Activated CD4-positive, alpha-beta T cell treated with anti-CD3 and anti-CD28 coated beads, Interleukin-2, amount 10 ng/mL, durations not matched to agents 24 days and 14 days (primary cell): ENCODE measurements around the gene PRSS53. TPM values are rescaled to one million over a fixed set of nuclear protein-coding genes. Genes with fewer than 3 reads are reported as not detected.
"Not testable (repeated sequence)": the region's sequence is repeated elsewhere in the genome, so short reads cannot be mapped to it uniquely, and the experiment has no call there.

Experiments used
- DNase-seq: peaks from one replicate; pipeline ENCODE4 v3.0.0; 2022
- H3K27ac Mint-ChIP-seq: one replicate; pipeline ENCODE4 v1.8.0; 2022; ENCODE audit warnings: mild to moderate bottlenecking, mixed read lengths
- H3K27me3 Mint-ChIP-seq: one replicate; pipeline ENCODE4 v1.8.0; 2022; ENCODE audit warnings: mixed read lengths
- H3K36me3 Mint-ChIP-seq: one replicate; pipeline ENCODE4 v1.8.0; 2022; ENCODE audit warnings: low read depth, mild to moderate bottlenecking, mixed read lengths
- H3K4me1 Mint-ChIP-seq: one replicate; pipeline ENCODE4 v1.8.0; 2021; ENCODE audit warnings: mixed read lengths
- H3K4me3 Mint-ChIP-seq: one replicate; pipeline ENCODE4 v1.8.0; 2022; ENCODE audit warnings: mild to moderate bottlenecking, moderate library complexity, mixed read lengths
- H3K9me3 Mint-ChIP-seq: one replicate; pipeline ENCODE4 v1.8.0; 2021; ENCODE audit warnings: mixed read lengths
- intact Hi-C: fragments of 100-400 bp; cut with micrococcal nuclease; formaldehyde crosslinking; loops from one replicate; pipeline ENCODE4 v1.15.1; 2023
- total RNA-seq: library from RNA; stranded (reverse); gene quantifications from 2 replicates; pipeline ENCODE4 v1.2.3, GENCODE V29; 2022

PRSS53 gene
- 4.3 and 4.8 TPM in 2 replicates for total RNA-seq

DNA sequence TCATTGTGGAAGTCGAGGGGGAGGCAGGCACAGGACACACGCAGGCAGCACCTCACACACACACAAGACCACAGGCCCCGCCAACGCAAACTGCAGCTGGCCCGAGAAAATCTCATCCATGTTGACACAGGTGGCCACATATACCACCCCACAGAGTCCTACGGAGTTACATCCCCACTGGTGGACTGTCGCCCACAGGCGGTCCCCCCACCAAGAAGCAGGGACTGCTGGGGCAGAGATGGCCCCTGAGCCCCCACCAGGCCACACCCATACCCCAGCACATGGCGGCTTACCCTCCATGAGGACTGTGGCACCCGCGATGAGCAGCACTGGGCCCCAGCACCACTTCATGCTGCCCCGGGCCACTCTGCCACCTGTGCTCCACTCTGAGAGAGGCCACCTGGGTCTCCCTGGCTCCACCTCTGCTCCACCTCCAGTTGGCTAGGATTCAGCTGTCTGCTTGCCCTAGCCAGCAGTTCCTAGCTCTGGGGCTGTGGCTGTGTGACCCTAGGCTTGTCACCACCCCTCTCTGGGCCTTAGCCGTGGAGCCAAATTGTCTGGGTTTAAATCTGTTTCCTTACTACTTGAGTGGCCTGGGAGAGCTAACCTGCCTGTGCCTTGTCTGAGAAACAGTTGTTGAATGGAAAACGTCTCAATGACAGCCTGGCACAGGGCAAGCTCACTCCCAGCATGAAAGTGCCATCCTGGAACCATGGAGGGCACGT lies at the start of gene PRSS53:
TSS of gene PRSS53 (minus strand) at position 485 of the 725 bp plus-strand sequence. CDS start at position 351, 134 bp downstream.
- peaks cover 10% of the 10 kb centered on the region for H3K4me1 Mint-ChIP-seq

DNA sequence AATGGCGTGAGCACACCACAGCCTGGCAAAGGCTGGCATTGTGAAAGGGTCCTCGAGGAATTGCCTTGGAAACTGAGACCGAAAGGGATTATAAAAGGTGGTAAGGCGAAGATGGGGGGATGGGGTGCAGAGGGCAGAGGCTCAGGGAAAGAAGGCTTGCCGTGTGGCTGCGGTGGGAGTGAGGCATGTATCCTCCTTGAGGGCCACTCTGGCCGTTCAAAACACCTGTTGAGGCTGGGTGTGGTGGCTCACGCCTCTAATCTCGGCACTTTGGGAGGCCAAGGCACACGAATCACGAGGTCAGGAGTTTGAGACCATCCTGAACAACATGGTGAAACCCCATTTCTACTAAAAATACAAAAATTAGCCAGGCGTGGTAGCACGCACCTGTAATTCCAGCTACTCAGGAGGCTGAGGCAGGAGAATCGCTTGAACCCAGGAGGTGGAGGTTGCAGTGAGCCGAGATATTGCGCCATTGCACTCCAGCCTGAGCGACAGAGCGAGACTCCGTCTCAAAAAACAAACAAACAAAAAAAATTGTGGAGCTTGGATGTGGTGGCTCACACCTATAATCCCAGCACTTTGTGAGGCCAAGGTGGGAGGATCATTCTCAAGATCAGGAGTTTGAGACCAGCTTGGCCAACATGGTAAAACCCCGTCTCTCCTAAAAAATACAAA lies 48.2 kb upstream of the PRSS53 start:
- DNase-seq, H3K4me3 Mint-ChIP-seq, H3K4me1 Mint-ChIP-seq, H3K27me3 Mint-ChIP-seq, H3K27ac Mint-ChIP-seq, H3K9me3 Mint-ChIP-seq, H3K36me3 Mint-ChIP-seq, intact Hi-C loops: not testable (repeated sequence)

More for the DNA sequence above, at the start of gene PRSS53:
- Mint-ChIP-seq H3K4me3 (no peak within 1 kb of the TSS), H3K36me3 (peaks cover 19% of the 10 kb centered on the region), H3K9me3 (no peaks in the 10 kb centered on the region), H3K27ac (peak within 1 kb of the TSS; percentile 60), H3K27me3 (no peaks in the 10 kb centered on the region)
- no peak for DNase-seq
- intact Hi-C loops = no loop called here

DNA sequence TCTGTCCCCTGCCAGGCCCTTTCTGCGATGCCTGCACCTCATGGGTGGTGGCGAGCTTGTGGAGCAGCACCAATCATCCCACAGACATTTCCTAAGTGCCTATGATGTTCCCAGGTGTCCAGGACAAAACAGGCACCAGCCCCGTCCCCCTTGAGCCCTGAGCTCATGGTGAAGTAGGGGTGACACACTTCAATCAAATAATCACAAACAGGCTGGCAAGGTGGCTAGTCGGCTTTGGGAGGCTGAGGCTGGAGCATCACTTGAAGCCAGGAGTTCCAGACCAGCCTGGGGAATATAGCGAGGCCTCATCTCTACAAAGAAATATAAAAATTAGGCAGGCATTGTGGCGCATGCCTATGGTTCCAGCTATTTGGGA lies 47.5 kb upstream of the PRSS53 start:
- DNase-seq = no peak
- Mint-ChIP-seq H3K36me3 (peaks cover 2% of the 10 kb centered on the region), H3K4me1 (no peaks in the 10 kb centered on the region), H3K9me3 (no peaks in the 10 kb centered on the region), H3K27me3 (no peaks in the 10 kb centered on the region), H3K4me3 (no peak overlapping the region), H3K27ac (no peak overlapping the region)
- intact Hi-C loops = no loop called here

DNA sequence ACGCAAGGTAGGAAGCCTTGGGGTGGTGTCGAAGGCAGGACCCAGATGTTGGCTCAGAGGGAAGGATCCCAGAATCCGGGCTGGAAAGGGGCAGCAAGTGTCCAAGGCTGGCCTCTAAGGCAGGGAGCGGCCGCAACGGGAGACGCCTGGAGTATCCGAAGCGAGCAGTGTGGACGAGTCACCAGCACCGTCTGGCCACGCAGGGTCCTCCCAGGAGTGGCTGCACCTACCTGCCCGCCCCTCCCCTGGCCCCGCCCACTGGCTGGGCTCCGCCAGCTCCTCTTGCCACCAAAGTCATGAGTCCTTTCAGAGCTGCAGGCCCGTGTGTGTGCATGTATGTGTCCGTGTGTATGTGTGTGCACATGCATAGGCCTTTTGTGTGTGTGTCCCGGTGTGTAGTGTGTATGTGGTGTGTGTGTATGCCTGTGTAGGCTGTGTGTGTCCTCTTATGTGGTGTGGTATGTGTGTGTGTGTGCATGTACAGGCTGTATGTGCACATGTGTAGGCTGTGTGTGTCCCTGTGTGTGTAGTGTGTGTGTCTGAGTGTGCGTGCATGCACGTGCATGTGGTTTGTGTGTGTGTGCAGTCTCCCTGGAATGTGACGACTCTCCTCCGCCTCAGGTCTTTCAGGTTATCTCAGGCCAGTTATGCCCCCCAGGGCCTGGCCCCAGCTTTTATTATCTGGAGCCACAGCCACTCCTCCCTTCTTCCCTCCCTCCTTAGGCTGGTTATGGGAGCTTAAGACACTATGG lies 47.0 kb upstream of the PRSS53 start, which contains the start of gene PRSS8:
TSS of gene PRSS8 (minus strand) at position 193 of the 752 bp plus-strand sequence. CDS start 229 bp downstream, outside the sequence.
- no peaks in the 10 kb centered on the region for H3K9me3 Mint-ChIP-seq
- intact Hi-C loops = no loop called here
- peaks cover 6% of the 10 kb centered on the region for H3K36me3 Mint-ChIP-seq
- H3K4me1 Mint-ChIP-seq = no peaks in the 10 kb centered on the region
- no peaks in the 10 kb centered on the region for H3K27me3 Mint-ChIP-seq
- DNase-seq = no peak
- H3K27ac Mint-ChIP-seq = no peak within 1 kb of the TSS
- no peak within 1 kb of the TSS for H3K4me3 Mint-ChIP-seq

DNA sequence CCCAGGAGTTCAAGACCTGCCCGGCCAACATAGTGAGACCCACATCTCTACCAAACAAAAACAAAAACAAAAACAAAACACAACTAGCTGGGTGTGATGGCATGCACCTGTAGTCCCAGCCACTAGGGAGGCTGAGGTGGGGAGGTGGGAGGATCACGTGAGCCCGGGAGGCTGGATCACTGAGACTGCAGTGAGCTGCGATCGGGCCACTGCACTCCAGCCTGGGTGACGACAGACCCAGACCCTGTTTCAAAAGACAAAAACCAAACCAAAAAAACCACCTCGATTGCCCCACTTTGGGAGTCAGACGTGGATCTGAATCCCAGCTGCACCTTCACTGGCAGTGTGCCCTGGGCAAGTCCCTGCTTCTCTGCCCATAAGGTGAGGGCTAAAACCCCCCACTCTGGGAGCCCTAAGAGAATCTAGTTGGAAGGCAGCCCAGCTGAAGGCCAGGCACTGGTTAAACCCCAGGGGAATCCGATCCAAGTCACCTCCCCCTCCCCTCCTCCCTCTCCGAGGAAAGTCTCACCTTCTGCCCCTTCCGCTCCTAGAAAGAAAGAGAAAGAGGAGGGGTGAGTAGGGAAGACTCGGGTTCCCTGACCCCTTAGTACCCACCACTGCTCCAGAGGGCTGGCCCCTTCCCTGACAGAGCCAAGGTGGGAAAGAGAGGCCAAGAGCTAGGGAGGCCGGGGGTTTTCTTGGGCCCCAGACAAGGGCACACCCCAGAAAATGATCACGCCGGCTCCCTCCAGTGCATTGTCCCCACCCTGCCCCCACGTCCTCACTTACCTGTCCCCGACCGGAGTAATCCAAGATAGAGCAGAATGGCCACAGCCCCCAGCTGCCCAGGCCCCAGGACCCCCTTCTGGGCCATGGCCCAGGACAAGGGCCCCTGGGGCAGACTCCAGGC lies 46.1 kb upstream of the PRSS53 start:
- Mint-ChIP-seq H3K27ac (no peak overlapping the region), H3K9me3 (no peaks in the 10 kb centered on the region), H3K4me3 (no peak overlapping the region), H3K27me3 (no peaks in the 10 kb centered on the region), H3K36me3 (peaks cover 8% of the 10 kb centered on the region), H3K4me1 (no peaks in the 10 kb centered on the region)
- intact Hi-C loops = no loop called here
- no peak for DNase-seq

DNA sequence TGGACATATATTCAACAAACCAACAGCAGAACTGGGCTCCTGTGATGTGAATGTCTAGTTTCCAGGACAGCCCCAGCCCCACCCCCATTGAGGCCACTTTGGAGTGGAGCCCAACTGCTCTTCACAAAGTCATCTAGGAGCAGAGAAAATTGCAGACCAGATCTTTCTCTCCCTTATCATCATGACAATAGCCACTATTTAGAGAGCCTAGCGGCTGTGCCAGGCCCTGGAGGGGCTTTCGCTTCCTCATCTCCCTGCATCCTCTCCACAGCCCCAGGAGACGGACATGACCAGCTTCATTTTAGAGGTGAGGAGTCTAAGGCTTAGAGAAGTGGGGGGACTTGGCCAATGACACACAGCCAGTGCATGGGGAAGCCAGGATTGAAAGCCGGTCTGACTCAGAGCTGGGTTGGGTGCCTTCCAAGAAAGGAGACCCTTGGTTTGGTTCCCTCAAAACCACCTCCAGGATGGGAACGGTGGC lies 45.4 kb upstream of the PRSS53 start:
- no peak for DNase-seq
- Mint-ChIP-seq H3K36me3 (peaks cover 8% of the 10 kb centered on the region), H3K27ac (no peak overlapping the region), H3K4me1 (no peaks in the 10 kb centered on the region), H3K27me3 (no peaks in the 10 kb centered on the region), H3K9me3 (no peaks in the 10 kb centered on the region), H3K4me3 (no peak overlapping the region)
- intact Hi-C loops = no loop called here

DNA sequence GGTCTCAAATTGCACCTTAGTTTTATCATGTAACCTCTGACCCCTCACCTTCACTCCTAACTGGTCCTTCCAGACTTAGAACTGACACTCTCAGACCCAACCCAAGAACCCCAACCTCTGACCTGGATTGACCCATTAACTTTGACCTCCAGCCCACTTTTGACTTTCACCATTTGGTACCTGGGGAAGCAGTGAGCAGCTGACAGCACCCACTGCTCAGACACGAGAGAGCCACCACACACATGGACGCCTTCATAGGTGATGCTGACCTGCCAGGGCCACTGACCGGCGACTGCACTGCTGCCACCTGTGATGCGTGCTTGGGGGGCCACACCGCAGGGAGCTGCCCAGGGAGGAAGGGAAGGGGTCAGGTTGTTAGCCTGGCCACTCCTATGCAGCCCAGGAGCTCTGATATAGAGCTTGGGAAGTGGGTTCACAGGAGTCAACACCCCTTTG lies 44.3 kb upstream of the PRSS53 start:
- no peak for DNase-seq
- no peaks in the 10 kb centered on the region for H3K27me3 Mint-ChIP-seq
- peaks cover 15% of the 10 kb centered on the region for H3K36me3 Mint-ChIP-seq
- no peak overlapping the region for H3K4me3 Mint-ChIP-seq
- intact Hi-C loops = no loop called here
- no peak overlapping the region for H3K27ac Mint-ChIP-seq
- no peaks in the 10 kb centered on the region for H3K9me3 Mint-ChIP-seq
- peaks cover 2% of the 10 kb centered on the region for H3K4me1 Mint-ChIP-seq

DNA sequence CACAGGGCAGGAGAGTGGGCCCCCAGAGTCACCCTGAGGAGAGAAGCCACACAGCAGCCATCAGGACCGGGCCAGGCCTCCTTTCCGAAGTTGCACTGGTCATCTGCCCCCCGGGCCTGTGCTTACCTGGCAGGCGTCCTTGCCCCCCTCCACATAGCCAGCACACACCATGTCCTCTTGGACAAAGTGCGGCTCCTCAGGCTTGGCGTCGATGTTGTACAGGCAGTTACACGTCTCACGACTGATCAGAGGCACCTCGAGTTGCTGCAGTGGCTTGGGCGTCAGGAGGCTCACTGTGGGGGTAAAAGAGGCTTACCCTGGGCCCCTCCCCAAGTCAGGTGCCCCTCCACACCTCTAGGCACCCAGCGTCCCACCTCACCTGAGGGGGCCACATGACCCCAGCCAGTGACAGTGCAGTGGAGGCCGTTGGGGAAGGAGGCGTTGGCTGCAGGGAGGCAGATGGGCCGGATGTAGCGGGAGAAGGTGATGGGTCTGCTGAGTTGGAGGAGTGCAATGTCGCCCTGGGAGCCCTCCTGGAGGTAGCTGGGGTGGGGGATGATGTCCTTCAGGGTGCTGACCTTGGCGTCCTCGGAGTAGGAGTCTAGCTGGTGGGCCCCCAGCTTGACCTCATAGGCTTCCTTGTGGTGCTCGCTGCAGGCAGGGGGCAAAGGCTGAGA lies 43.7 kb upstream of the PRSS53 start:
- H3K4me3 Mint-ChIP-seq = no peak overlapping the region
- peaks cover 6% of the 10 kb centered on the region for H3K4me1 Mint-ChIP-seq

DNA sequence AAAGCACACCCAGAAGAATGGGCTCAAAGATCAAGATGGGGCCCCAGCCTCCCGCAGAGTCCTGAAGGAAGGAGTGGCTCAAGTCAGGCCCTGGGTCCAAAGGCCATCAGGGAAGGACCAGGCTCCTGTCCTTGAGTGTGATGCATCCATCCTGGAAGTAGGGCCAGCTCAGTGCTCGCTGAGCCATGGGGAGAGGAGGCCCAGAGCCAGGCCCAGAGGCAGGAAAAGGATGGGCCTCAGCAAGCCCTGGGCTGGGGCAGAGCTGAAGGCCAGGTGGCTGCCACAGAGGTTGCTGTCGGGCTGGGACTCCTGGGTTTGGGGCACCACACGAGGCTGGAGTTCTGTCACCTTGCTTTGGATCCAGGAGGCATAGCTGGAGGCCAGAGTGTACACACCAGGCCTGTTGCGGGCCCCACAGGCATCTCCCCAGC lies 43.1 kb upstream of the PRSS53 start:
- Mint-ChIP-seq H3K27me3 (no peaks in the 10 kb centered on the region), H3K9me3 (no peaks in the 10 kb centered on the region)
- no peak for DNase-seq

More for the DNA sequence above, 43.7 kb upstream of the PRSS53 start:
- intact Hi-C loops = no loop called here
- Mint-ChIP-seq H3K27ac (no peak overlapping the region), H3K9me3 (no peaks in the 10 kb centered on the region), H3K27me3 (no peaks in the 10 kb centered on the region), H3K36me3 (peaks cover 20% of the 10 kb centered on the region)
- no peak for DNase-seq

DNA sequence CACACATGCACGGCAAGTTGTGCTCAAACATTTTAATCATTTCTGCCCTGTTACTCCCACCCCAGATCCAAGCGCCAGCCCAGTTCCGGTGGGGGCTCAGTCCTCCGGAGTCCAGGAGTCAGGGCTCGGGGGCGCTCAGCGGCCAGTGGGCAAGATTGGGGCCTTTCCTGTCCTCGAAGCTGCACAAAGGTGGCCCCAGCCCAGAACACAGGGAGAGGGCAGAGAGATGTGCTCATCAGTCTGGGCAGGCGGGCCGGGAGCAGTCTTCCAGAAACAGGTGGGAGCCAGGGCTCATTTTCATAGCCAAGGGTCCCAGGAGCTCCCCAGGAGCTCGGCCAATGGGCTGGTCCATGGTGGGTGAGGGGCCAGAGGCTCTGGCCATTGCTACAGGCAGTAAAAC lies 42.7 kb upstream of the PRSS53 start:
- Mint-ChIP-seq H3K4me1 (peaks cover 6% of the 10 kb centered on the region), H3K9me3 (no peaks in the 10 kb centered on the region), H3K27me3 (no peaks in the 10 kb centered on the region), H3K27ac (no peak overlapping the region), H3K4me3 (no peak overlapping the region), H3K36me3 (peaks cover 21% of the 10 kb centered on the region)
- intact Hi-C loops = no loop called here
- DNase-seq = no peak

More for the DNA sequence above, 43.1 kb upstream of the PRSS53 start:
- Mint-ChIP-seq H3K4me3 (no peak overlapping the region), H3K36me3 (peaks cover 20% of the 10 kb centered on the region), H3K4me1 (peaks cover 6% of the 10 kb centered on the region), H3K27ac (no peak overlapping the region)
- intact Hi-C loops = no loop called here

DNA sequence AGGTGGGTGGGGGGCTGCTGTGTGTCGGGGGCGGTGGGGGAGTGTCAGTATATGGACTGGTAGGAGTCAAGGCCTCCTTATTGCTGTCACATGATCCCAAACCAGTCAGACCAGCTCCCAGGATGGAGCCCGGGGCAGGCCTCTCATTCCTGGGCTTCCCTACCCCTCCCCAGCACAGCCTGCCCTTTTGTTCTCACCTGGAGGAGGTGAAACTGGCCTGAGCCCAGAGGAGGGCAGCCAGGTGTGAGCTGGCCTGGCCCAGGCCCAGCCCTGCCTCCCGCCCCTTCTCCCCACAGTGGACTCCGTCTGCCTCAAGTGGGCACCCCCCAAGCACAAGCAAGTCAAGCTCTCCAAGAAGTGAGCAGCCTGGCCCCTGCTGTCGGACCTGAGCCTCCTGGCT lies 42.2 kb upstream of the PRSS53 start:
- Mint-ChIP-seq H3K4me3 (no peak overlapping the region), H3K27ac (no peak overlapping the region), H3K9me3 (no peaks in the 10 kb centered on the region), H3K36me3 (peaks cover 26% of the 10 kb centered on the region), H3K27me3 (no peaks in the 10 kb centered on the region), H3K4me1 (peaks cover 6% of the 10 kb centered on the region)
- no peak for DNase-seq
- intact Hi-C loops = no loop called here

DNA sequence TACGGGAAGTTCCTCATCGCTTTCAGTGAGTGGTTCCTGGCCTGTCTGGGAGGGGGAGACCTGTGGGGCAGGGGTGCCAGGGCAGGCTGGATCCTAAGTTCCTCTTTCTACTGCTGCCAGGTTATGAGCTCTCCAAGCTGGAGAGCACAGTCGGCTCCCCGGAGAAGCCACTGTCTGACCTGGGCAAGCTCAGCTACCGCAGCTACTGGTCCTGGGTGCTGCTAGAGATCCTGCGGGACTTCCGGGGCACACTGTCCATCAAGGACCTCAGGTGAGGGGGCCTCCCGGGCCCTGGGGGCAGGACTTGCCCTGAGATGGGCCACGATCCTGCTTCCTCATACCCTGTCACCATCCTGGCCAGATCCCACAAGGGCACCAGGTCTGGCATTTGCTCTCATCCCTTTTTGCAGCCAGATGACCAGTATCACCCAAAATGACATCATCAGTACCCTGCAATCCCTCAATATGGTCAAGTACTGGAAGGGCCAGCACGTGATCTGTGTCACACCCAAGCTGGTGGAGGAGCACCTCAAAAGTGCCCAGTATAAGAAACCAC lies 41.7 kb upstream of the PRSS53 start:
- no peaks in the 10 kb centered on the region for H3K9me3 Mint-ChIP-seq
- peaks cover 30% of the 10 kb centered on the region for H3K36me3 Mint-ChIP-seq
- peaks cover 6% of the 10 kb centered on the region for H3K4me1 Mint-ChIP-seq
- intact Hi-C loops = no loop called here
- no peak overlapping the region for H3K4me3 Mint-ChIP-seq
- no peak for DNase-seq
- no peaks in the 10 kb centered on the region for H3K27me3 Mint-ChIP-seq
- H3K27ac Mint-ChIP-seq = no peak overlapping the region
